Measurements from ENCODE around the gene JARID2.

Gene JARID2

DNA sequence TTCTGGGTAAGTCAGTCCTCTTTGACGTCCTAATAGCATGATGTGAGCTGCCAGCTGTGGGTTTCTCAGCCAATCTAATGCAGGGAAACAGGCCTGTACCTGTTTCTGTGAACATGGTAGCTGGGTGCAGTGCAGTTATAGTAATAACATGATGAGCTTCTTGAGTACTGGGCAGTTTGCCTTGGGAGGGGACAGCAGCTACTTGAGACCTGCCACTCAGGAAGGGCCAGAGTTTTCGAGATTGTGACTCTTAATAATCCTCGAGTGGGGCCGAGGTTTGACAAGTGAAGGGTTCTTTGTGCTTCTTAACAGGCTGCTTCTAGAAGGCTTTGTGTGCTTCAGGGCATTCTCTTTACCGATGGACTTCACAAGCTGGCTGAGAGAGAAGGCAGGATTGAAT, 180.1 kb downstream of the JARID2 start:
- TF ChIP-seq, protein P1, sequence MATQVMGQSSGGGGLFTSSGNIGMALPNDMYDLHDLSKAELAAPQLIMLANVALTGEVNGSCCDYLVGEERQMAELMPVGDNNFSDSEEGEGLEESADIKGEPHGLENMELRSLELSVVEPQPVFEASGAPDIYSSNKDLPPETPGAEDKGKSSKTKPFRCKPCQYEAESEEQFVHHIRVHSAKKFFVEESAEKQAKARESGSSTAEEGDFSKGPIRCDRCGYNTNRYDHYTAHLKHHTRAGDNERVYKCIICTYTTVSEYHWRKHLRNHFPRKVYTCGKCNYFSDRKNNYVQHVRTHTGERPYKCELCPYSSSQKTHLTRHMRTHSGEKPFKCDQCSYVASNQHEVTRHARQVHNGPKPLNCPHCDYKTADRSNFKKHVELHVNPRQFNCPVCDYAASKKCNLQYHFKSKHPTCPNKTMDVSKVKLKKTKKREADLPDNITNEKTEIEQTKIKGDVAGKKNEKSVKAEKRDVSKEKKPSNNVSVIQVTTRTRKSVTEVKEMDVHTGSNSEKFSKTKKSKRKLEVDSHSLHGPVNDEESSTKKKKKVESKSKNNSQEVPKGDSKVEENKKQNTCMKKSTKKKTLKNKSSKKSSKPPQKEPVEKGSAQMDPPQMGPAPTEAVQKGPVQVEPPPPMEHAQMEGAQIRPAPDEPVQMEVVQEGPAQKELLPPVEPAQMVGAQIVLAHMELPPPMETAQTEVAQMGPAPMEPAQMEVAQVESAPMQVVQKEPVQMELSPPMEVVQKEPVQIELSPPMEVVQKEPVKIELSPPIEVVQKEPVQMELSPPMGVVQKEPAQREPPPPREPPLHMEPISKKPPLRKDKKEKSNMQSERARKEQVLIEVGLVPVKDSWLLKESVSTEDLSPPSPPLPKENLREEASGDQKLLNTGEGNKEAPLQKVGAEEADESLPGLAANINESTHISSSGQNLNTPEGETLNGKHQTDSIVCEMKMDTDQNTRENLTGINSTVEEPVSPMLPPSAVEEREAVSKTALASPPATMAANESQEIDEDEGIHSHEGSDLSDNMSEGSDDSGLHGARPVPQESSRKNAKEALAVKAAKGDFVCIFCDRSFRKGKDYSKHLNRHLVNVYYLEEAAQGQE (IDR thresholded peaks at IDR 0.05; ENCODE audit: insufficient read depth in 1 of 2, low read depth in 2 of 2, low read length in 2 of 2) = no peak
- no peak for TF ChIP-seq TAF1 (IDR thresholded peaks at IDR 0.05; ENCODE audit: borderline replicate concordance, insufficient read depth, low read length)
- no peak for TF ChIP-seq FOXP2 (optimal IDR thresholded peaks at IDR 0.05; ENCODE audit: borderline replicate concordance, extremely low read depth, extremely low read length, insufficient read depth)
- TF ChIP-seq SIN3A (IDR thresholded peaks at IDR 0.05; ENCODE audit: borderline replicate concordance, insufficient read depth, low read length) = no peak
- no peak for TF ChIP-seq POLR2AphosphoS5 (IDR thresholded peaks at IDR 0.05; ENCODE audit: low read depth, low read length)

DNA sequence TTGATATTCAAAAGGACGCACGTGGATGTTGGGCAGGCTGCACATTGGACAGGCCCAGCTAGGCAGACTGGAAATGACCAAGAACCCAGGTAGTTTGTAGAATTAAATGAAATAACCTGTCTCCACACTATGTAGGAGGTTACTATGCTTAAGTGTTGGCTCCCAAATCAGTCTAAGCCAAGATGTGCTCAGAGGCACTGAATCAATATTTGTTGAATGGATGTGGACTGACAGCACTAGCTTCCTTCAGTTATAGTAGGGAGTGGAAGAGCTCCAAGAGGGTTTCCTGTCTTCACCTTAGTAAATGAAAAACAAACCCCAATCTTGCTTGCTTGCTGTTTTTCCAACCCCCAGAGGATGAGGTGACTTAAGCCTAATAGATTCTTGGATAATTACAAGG, 180.5 kb downstream of the JARID2 start:
- TF ChIP-seq, protein P1 (IDR thresholded peaks at IDR 0.05; ENCODE audit: insufficient read depth in 1 of 2, low read depth in 2 of 2, low read length in 2 of 2) = no peak
- TF ChIP-seq FOXP2 (optimal IDR thresholded peaks at IDR 0.05; ENCODE audit: borderline replicate concordance, extremely low read depth, extremely low read length, insufficient read depth) = no peak
- TF ChIP-seq SIN3A (IDR thresholded peaks at IDR 0.05; ENCODE audit: borderline replicate concordance, insufficient read depth, low read length) = no peak
- TF ChIP-seq TAF1 (IDR thresholded peaks at IDR 0.05; ENCODE audit: borderline replicate concordance, insufficient read depth, low read length) = no peak
- TF ChIP-seq POLR2AphosphoS5 (IDR thresholded peaks at IDR 0.05; ENCODE audit: low read depth, low read length) = no peak

DNA sequence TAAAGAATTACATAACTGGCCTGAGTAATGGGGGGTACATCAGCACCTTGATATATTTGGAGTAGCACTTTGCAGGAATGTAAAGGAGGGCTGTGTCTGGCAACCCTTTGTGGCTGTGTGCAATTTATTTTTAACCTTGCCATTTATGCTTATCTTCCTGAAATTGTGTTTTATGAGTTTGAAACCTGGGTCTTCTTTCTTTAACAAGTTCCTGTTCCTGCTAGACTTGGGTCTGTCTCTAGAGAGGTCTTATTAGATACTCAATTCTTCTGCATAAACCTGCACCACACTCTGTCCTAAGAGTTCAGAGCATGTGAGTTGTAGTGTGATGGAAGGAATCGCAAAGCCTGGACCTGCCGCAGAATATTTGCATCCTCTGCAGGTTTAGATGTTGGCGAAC, 181.0 kb downstream of the JARID2 start:
- no peak for TF ChIP-seq FOXP2 (optimal IDR thresholded peaks at IDR 0.05; ENCODE audit: borderline replicate concordance, extremely low read depth, extremely low read length, insufficient read depth)
- no peak for TF ChIP-seq POLR2AphosphoS5 (IDR thresholded peaks at IDR 0.05; ENCODE audit: low read depth, low read length)
- no peak for TF ChIP-seq TAF1 (IDR thresholded peaks at IDR 0.05; ENCODE audit: borderline replicate concordance, insufficient read depth, low read length)

DNA sequence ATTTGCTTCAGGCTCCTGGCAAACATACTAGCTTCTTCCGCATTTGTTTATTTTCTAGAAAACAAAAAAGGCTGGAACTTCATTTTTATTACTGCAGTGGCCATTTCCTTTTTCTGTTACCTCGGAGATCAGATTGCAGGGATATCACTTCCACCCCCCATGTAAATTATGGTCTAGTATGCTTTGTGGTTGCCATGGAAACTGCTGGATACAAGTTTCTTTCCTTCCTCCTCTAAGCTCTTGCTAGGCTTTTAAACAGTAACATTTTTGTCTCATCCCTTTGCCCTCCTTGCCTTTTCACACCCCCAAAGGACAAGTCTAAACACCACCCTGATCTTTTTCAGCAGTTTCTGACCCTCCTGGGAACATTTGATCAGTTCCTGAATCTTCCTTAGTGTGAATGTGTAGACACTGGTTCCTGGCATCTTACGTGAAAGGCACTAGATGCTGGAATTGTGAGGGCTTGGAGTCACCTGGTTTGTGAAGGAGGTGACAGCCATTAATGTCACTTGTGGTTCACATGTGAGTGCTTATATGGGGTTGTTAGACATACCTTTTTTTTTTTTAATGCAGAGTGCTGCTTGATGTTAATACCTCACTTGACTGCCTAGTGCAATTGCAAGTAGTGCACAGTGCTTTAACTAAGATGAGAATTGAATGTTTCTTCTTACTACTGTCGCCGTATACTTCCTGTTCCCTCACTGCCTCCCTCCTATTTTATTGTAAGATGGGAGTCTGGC, 181.6 kb downstream of the JARID2 start:
- no peak for TF ChIP-seq FOXP2 (optimal IDR thresholded peaks at IDR 0.05; ENCODE audit: borderline replicate concordance, extremely low read depth, extremely low read length, insufficient read depth)
- no peak for TF ChIP-seq TAF1 (IDR thresholded peaks at IDR 0.05; ENCODE audit: borderline replicate concordance, insufficient read depth, low read length)
- TF ChIP-seq POLR2AphosphoS5 (IDR thresholded peaks at IDR 0.05; ENCODE audit: low read depth, low read length) = no peak
- no peak for TF ChIP-seq SIN3A (IDR thresholded peaks at IDR 0.05; ENCODE audit: borderline replicate concordance, insufficient read depth, low read length)
- TF ChIP-seq, protein P1 (IDR thresholded peaks at IDR 0.05; ENCODE audit: insufficient read depth in 1 of 2, low read depth in 2 of 2, low read length in 2 of 2) = no peak

DNA sequence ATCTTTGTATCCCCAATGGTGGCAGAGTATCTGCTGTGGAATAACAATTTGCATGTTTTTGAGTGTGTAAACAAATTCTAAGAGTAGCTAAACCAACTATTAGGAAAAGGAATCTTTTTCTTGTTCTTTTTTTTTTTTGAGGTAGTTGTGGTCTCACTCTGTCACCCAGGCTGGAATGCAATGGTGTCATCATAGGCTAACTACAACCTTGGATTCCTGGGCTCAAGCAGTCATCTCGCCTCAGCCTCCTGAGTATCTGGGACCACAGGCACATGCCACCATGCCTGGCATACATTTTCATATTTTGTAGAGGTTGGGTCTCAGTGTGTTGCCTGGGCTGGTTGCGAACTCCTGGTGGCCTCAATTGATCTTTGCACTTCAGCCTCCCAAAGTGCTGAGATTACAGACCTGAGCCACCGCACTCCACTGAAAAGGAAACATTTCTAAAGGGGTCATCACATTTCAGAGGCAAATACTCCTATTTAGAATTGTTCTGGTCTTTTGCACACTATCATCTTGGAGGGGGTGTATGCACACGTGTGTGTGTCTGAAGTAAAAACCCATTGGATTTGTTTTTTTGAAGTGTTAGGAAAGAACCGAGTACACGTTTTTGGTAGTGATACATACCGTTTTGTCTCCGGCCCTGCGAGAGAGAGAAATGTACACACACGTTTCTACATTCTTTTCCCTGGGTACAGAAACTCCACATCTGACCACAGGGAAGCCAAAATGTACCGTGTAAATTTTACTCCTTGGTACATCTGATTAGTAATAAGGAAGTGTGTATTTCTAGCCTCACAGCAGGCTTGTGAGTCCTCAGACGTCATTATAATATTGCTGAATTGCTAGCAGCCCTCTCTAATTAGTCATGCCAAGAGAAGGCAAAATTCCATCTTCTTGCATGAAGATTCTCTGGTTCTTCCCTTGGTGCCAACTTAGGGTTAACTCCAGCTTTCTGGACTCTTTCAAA, 183.6 kb downstream of the JARID2 start:
- TF ChIP-seq, protein P1 (IDR thresholded peaks at IDR 0.05; ENCODE audit: insufficient read depth in 1 of 2, low read depth in 2 of 2, low read length in 2 of 2) = no peak
- TF ChIP-seq TAF1 (IDR thresholded peaks at IDR 0.05; ENCODE audit: borderline replicate concordance, insufficient read depth, low read length) = no peak
- no peak for TF ChIP-seq SIN3A (IDR thresholded peaks at IDR 0.05; ENCODE audit: borderline replicate concordance, insufficient read depth, low read length)
- no peak for TF ChIP-seq POLR2AphosphoS5 (IDR thresholded peaks at IDR 0.05; ENCODE audit: low read depth, low read length)
- TF ChIP-seq FOXP2 (optimal IDR thresholded peaks at IDR 0.05; ENCODE audit: borderline replicate concordance, extremely low read depth, extremely low read length, insufficient read depth) = no peak
